ENCODE data around the gene MAPK10. TPM values are rescaled to one million over a fixed set of nuclear protein-coding genes. Genes with fewer than 3 reads are reported as not detected.

The MAPK10 gene
- total and polyA plus RNA-seq, 9 of the 15 experiments (the other 6 are each of a cell fraction or from before 2014, with no cell fraction given): 0.10 to 0.53 (median 0.18) TPM; not detected in 4

DNA sequence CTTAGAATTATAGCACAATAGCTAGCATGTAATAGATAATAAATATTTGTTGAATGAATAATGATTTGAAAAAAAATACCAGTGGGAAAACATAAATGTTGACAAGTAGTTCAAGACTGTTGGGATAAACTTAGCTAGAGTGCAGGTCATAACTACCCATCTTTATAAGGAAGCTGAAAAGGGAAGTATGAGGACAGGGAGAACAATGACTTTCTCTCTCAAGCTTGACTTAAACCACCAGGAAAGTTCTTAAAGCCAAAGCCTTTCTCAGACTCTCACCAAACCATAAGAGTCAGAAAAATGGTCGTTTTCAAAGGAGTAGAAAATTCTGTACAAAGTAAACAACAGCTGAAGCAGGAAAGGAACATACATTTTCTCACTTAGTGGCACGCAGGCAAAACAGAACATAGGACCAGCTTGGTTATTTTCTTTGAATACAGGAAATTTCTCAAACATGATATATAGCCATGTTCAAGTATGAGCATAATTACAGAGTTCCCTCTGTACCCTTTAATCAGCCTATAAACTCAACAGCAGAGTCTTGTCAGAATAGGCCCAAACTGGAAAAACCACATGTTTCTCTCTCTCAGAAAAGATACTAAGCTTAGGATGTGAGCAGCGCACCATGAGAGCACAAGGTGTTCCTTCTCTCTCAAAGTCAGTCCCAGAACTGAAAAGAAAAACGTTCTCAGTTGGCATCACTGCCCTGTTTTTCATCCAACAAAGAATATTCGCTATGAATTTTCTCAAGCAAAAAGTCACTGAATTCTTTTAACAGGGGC is 28.7 kb downstream of the MAPK10 start:
- intact Hi-C loops (cut with micrococcal nuclease): no loop called here
- ATAC-seq (no peak), DNase-seq (ENCODE audit: extremely low read depth in 1 of 4, low spot score in 3 of 4) (no peak), FAIRE-seq (no peak)
- Histone ChIP-seq H3K9ac (ENCODE audit: insufficient read depth in 1 of 2, low read depth in 2 of 2, low read length in 2 of 2) (no peak overlapping the region), H3K4me2 (ENCODE audit: insufficient read depth, low read length) (no peak overlapping the region), H3K4me1 (replicated peaks in 1 of 2; ENCODE audit: control insufficient read depth in 2 of 2, insufficient read depth in 2 of 2, low read length in 2 of 2) (no peaks in the 10 kb centered on the region), H4K20me1 (replicated peaks; ENCODE audit: control insufficient read depth, insufficient read depth, low read length) (no peaks in the 10 kb centered on the region), H3K9me3 (replicated peaks; ENCODE audit: control insufficient read depth, insufficient read depth, low read depth, low read length) (no peaks in the 10 kb centered on the region), H3K79me2 (ENCODE audit: control insufficient read depth, insufficient read depth, low read length) (no peaks in the 10 kb centered on the region), H2AFZ (ENCODE audit: low read depth, low read length) (no peak overlapping the region), H3K4me3 (no peak overlapping the region), H3K9me1 (ENCODE audit: control insufficient read depth, insufficient read depth, low read length) (no peaks in the 10 kb centered on the region), H3K27me3 (ENCODE audit: control insufficient read depth in 2 of 2, insufficient read depth in 2 of 2, low read length in 2 of 2) (no peaks in the 10 kb centered on the region), H3K27ac (ENCODE audit: extremely low read depth, low read depth, low read length) (no peak overlapping the region), H3K36me3 (ENCODE audit: control insufficient read depth, insufficient read depth, low read length) (no peaks in the 10 kb centered on the region)
- ChIA-PET POLR2A (no interaction called here), CTCF (ENCODE audit: low intra/inter-chr PET ratio) (no interaction called here)
- WGBS (ENCODE audit: insufficient coverage, low coverage, missing lambda C conversion rate): 0% methylated on average over 5 of the region's 5 CpGs
- in situ Hi-C loops (cut with MboI): no loop called here
- no TSS peak for BruUV-seq (replicated peaks)
- TF ChIP-seq ZNF354B (CRISPR knock-in tag; IDR thresholded peaks at IDR 0.05): no peak
- TF ChIP-seq, protein P1, sequence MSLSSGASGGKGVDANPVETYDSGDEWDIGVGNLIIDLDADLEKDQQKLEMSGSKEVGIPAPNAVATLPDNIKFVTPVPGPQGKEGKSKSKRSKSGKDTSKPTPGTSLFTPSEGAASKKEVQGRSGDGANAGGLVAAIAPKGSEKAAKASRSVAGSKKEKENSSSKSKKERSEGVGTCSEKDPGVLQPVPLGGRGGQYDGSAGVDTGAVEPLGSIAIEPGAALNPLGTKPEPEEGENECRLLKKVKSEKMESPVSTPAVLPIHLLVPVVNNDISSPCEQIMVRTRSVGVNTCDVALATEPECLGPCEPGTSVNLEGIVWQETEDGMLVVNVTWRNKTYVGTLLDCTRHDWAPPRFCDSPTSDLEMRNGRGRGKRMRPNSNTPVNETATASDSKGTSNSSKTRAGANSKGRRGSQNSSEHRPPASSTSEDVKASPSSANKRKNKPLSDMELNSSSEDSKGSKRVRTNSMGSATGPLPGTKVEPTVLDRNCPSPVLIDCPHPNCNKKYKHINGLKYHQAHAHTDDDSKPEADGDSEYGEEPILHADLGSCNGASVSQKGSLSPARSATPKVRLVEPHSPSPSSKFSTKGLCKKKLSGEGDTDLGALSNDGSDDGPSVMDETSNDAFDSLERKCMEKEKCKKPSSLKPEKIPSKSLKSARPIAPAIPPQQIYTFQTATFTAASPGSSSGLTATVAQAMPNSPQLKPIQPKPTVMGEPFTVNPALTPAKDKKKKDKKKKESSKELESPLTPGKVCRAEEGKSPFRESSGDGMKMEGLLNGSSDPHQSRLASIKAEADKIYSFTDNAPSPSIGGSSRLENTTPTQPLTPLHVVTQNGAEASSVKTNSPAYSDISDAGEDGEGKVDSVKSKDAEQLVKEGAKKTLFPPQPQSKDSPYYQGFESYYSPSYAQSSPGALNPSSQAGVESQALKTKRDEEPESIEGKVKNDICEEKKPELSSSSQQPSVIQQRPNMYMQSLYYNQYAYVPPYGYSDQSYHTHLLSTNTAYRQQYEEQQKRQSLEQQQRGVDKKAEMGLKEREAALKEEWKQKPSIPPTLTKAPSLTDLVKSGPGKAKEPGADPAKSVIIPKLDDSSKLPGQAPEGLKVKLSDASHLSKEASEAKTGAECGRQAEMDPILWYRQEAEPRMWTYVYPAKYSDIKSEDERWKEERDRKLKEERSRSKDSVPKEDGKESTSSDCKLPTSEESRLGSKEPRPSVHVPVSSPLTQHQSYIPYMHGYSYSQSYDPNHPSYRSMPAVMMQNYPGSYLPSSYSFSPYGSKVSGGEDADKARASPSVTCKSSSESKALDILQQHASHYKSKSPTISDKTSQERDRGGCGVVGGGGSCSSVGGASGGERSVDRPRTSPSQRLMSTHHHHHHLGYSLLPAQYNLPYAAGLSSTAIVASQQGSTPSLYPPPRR (CRISPR knock-in tag; IDR thresholded peaks at IDR 0.05; ENCODE audit: borderline replicate concordance): no peak
- TF ChIP-seq, protein P2, sequence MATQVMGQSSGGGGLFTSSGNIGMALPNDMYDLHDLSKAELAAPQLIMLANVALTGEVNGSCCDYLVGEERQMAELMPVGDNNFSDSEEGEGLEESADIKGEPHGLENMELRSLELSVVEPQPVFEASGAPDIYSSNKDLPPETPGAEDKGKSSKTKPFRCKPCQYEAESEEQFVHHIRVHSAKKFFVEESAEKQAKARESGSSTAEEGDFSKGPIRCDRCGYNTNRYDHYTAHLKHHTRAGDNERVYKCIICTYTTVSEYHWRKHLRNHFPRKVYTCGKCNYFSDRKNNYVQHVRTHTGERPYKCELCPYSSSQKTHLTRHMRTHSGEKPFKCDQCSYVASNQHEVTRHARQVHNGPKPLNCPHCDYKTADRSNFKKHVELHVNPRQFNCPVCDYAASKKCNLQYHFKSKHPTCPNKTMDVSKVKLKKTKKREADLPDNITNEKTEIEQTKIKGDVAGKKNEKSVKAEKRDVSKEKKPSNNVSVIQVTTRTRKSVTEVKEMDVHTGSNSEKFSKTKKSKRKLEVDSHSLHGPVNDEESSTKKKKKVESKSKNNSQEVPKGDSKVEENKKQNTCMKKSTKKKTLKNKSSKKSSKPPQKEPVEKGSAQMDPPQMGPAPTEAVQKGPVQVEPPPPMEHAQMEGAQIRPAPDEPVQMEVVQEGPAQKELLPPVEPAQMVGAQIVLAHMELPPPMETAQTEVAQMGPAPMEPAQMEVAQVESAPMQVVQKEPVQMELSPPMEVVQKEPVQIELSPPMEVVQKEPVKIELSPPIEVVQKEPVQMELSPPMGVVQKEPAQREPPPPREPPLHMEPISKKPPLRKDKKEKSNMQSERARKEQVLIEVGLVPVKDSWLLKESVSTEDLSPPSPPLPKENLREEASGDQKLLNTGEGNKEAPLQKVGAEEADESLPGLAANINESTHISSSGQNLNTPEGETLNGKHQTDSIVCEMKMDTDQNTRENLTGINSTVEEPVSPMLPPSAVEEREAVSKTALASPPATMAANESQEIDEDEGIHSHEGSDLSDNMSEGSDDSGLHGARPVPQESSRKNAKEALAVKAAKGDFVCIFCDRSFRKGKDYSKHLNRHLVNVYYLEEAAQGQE (IDR thresholded peaks at IDR 0.05; ENCODE audit: borderline replicate concordance): no peak
- TF ChIP-seq, protein P2 (CRISPR knock-in tag; IDR thresholded peaks at IDR 0.05; ENCODE audit: low read depth): no peak
- no peak for TF ChIP-seq MTA3 (IDR thresholded peaks at IDR 0.05; ENCODE audit: borderline replicate concordance)
- no peak for TF ChIP-seq POLR2A (conservative IDR thresholded peaks at IDR 0.05)
- TF ChIP-seq ETV1 (tag; conservative IDR thresholded peaks at IDR 0.05; ENCODE audit: low read depth): no peak
- TF ChIP-seq NUFIP1 (IDR thresholded peaks at IDR 0.05; ENCODE audit: partially characterized antibody): no peak
- no peak for TF ChIP-seq EP300 (IDR thresholded peaks at IDR 0.05; ENCODE audit: low read length)
- TF ChIP-seq SREBF1 (IDR thresholded peaks at IDR 0.05; ENCODE audit: borderline replicate concordance, low read depth, low read length): no peak
